Ramos (cell line): Measurements from ENCODE around the gene EVX1.

Experiments used
- in situ Hi-C: fragments of 300-500 bp; cut with MboI; formaldehyde crosslinking; loops from one replicate; pipeline ENCODE4 v1.14.3; 2022; ENCODE audit warnings: low sequenced_read_pairs; ENCODE audit not compliant: unreplicated experiment

EVX1 gene

DNA sequence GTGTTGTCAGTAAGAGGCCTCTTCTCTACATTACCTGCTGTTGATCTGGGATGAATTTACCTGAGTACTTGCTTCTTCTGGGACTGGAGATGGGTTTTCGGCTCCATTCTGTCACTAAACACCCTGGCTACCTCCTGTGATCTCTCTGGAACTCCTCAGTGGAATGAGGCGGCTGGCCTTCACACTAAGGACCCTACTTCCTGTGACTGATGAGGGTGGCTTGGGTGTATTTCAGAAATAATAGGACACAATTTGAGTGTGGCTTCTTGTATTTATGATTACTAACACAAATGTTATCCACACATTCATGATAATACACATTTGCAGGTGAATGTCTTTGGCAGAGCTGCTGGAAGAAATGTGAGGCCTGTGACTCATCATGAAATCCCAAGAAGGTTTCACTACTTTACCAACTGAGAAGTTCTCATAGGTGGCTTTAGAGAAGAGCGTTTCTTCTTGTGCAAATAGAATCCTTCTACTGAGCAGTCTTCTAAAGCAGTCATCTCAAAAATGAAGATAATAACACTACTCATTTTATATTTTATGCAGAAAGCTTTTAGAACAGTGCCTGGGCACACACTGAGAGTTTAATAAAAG lies 21.3 kb upstream of the EVX1 start:
- in situ Hi-C loops = loop anchor here (25.0 kb wide), 3 partner anchors 341 to 691 kb away; no protein-coding TSS in a partner anchor

- in situ Hi-C loops = loop anchor here (25.0 kb wide), 3 partner anchors 338 to 688 kb away; no protein-coding TSS in a partner anchor
Measured at GRCh38 chr7:27223941-27224575, 18.5 kb upstream of the EVX1 start.

DNA sequence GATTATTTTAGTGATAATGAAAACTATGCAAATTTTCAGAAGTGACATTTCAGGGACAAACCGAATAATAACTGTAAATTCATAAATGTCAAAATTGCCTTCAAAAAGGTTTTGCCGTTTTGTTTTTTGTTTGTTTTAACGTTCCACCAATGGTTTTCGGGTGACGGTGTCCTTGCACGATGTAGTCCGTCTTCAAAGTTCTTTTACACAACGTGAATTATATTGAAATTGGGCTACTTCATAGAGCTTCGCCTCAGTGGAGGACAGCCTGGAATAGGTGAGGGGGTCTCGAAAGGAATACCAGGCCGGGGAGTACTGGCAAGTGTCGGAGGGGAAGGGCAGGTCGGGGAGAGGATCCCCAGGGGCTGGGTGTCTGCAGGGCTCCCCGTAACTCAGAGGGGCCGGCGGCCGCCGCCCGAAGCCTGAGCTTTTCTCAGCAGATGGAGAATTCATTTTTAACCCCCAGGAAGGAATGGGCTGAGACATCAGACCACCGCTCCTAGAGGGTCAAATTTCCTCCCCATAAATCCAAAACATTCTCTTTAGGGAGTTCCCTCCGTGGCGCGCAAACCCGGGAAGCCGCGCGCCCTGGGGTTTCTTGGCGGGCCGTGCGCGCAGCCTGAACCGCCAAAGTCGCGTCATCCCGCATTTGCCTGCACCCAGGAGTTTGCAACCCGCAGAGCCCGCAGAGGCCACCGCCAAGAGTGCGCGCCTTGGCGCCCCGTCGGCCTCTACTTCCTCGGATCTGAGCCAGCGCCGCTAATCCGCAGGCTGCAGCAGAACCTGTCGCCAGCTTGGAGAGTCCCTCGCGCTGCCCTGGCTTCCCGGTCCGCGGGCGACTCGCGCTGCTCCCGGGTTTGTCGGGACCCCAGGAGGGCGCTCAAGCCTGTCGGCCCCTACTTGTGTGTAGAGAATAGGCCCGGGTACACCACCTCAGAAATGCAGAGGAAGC lies 17.3 kb upstream of the EVX1 start:
- in situ Hi-C loops = loop anchor here (25.0 kb wide), 3 partner anchors 337 to 687 kb away; no protein-coding TSS in a partner anchor

DNA sequence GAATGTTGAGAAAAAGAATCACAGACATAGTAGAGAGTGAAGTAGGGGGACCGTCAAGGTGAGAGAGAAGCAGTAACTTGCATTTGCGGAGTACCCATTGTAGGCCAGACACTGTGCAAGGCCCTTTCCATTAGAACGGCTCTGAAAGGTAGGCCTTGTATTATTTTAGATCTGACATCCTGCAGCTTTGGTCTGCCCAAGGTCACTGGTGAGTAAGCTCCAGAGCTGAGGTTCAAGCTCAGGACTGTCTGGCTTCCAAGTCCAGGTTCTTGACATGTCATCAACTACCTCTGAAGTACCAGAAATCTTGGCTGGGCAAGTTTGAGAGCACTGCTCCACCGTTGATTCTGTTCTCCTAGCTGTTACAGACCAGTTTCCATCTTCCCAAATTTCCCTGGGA lies 13.2 kb upstream of the EVX1 start:
- in situ Hi-C loops = no loop called here

DNA sequence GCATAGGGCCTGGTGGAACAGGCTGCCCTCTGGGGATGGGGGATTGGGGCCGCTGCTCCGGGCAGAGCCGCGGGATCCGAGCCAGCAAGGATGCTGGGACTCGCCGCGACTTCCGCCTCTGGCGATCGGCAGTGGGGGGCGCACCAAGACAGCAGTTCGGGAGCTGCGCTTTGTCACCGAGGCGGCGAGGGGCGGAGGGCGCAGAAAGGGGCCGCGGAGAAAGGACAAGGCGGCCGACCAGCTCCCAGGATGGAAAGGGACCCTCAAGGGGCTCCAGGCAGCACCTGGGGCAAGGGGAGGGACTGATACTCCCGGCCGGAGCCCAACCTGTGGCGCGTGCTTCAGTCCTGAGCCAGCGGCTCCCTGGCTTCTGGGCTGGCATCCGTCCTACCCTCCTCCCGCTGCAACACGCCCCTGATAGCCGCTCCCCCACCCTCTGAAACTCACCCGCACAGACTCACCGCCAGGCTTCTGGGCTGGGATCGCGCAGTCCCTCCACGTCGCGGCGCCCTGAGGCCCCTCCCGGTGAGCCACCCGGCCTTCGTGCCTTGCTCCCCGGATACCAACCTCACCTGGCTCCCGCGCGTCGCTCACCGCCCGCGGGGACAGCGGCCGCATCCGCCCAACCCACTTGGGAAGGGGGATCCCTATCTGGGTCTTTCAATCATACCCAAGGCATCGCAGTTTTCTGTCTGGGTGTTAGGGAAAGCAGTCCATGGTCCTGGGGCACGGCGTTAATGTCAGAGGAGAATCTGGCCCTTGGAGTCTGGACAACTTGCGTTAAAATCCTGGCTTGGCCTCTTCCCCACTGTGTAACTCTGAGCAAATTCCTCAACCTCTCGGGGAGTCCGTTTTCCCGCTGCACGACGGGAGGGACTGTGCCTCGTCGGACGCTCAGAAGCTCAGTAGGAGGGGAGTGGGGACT lies 7.0 kb upstream of the EVX1 start:
- in situ Hi-C loops = no loop called here

DNA sequence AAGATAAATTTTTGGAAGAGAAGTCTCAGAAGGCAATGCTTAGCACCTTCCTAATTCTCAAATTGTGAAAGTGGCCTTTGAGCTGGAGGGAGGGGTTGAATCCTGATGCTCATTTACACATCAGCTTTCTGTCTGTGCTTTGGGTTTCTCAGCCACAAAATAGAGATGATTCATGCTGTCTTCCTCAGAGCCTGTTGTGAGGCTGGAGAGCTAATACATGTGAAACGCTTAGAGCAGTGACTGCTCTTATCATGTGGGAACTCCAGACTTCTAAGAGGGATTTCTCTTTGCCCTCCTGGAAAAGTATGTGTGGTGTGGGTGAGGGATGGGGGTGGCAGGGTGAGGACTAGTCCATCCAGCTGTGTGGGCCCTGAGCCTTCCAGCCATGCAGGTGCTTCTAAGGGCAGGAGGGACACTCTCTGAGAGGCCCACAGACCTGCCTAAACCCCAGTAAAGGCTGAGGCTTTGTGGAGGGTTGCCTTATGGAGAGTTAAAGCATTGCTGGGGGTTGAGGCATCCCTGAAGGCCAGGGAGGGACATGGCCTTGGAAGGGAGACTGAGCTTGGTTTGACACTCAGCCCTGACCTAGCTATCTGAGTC lies 4.8 kb upstream of the EVX1 start:
- in situ Hi-C loops = no loop called here

DNA sequence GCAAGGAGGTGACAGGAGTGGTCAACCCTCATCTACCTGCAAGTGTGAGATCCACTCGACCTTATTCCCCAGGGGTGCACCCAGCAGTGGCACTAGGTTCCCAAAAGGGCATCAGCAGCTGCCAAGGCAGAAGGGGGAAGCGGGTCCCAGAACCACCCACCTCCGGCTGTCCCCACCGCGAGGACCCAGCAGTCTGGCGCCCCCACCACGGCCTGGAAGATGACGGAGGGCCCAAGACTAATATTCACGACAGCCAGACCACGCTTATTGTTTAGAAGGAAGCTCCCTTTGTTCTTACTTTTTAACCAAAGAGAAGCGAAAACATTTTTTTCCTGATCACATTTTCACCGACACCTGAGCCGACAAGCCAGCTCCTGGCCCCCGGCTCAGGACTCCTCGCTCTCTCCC lies 3.6 kb upstream of the EVX1 start:
- in situ Hi-C loops = no loop called here

- in situ Hi-C loops = no loop called here
Measured at GRCh38 chr7:27239387-27240014, 3.1 kb upstream of the EVX1 start.

DNA sequence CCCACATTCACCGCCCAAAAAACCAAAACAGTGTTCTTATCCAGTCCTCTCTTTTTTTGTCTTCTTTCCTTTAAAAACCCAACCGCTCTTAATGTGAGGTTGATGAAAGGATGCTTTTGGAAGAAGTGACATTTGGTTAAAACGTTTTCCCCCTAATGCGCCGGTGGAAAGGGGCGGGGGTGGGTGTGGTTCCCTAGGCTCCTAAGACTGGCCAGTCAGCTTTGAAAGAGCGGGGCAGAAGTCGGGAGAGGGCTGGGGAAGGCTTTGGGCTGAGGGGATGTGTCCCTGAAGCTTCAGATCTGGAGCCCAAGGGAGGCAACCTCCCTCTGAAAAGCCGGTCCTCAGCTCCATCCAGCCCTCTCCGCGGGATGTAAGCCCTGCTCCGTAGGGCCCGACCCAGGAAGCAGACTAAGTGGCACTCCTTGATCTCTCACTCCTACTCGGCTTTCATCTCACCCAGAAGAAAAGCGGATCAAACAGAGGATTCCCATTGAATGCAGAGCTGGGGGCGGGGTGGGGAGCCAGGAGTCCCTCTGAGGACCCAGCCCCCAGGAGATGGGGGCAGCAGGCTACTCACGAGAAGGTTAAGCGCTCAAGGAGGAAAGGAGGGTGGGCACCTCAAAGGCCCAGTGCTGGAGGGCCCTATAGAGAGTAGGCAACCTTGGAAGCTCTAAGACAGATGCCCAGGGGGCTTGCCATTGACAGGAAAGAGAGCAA lies 2.4 kb upstream of the EVX1 start:
- in situ Hi-C loops = no loop called here

DNA sequence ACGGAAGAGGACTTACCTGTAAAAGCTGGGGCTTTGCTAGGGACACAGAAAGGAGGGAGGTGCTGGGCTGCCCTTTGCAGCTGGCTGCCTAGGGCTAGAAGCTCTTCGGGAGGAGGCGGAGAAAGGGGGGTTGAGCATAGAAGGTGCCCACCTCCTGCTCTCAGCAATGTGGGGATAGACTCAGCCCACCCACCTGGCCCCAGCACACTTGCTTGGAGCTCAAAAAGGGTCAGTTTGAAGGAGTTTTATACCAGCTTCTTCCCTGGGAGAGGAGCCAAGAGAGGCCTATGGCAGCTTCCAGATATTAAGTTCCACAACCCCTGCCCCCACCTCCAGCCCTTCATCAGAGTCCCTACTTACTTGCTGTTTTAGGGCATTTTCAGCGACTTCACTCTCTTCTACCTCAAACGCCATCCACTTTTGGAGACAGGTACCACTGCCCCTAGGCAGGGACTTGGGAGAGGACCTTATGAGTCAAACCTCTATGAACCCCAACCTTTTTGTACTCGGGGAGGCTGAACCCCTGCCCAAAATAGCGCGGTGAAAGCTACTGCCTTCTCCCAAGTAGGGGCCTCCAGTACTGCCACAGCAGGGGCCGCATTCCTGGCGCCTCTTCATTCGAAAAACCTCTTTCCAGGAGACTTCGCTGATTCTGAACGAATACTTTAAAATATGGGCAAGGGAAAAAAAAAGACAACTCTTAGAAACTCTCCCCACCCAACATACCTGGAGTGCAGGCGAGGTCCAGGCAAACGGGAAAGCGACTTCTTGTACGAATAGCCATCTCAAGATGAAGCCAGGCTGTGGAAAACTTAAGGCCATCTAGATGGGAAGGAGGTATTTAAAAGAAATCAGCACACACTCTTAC lies 1.2 kb upstream of the EVX1 start:
- in situ Hi-C loops = no loop called here

DNA sequence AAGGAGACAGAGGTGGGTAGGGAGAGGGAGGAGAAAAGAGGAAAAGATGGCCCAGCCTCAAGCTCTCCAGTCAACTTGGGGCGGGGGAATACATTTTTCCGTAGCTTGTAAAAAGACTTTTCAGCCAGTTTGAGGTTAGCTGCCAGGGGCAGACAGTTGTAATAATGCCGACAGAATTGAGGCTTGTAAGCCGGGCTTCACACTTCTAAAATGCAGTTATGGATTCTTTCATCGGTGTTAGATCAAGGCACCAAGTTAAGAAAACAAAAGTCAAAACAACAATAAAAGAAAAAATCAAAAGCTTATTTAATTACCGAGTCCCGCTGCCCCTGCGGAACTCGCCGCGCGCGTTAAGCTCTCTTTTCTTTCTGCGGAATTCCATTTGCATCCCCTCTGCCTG lies 448 bp upstream of the EVX1 start:
- in situ Hi-C loops = no loop called here

GRCh38 chr7:27243340-27244163 lies 950 bp downstream of the EVX1 start:
- in situ Hi-C loops = no loop called here

GRCh38 chr7:27244488-27245123 lies 2.0 kb downstream of the EVX1 start:
- in situ Hi-C loops = no loop called here

DNA sequence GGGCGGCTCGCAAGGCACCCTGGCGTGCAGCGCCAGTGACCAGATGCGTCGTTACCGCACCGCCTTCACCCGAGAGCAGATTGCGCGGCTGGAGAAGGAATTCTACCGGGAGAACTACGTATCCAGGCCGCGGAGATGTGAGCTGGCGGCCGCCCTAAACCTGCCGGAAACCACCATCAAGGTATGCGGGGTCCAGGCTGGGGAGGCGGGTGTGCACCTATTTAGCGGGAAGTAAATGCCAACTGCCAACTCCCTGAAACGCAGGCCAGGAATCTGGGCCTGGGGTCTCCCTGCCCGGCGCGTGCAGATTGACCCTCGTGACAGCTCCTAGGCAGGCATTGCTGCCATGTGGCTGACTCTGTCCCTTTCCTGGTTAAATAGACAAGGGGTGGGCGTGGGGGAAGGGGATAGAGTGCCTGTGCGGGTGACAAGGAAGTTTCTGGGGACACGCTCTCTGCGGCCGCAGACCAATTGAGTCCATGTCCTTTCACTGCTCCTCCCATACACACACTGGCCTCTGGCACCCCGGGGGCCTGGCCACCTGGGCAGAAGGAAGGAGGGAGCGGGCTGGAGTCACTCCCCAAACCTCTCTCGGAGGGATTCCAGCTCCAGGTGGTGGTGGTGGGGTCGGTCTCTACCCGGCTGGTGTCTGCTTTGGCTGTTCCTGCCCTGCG lies 2.7 kb downstream of the EVX1 start:
- in situ Hi-C loops = no loop called here

- in situ Hi-C loops = no loop called here
Measured at GRCh38 chr7:27245798-27246691, 3.4 kb downstream of the EVX1 start.
